Activated T-cell treated with anti-CD3 and anti-CD28 coated beads, Interleukin-2, amount 50 U/mL, for 24 hours (primary cell): ENCODE data around the gene PPP2R2C.
A peak's percentile ranks its signal among the peaks of the same experiment; 100 is the strongest.

Experiments
- DNase-seq: peaks from one replicate; pipeline ENCODE4 v3.0.0-alpha.2; 2020
- H3K27ac Mint-ChIP-seq: 2 replicates; pipeline ENCODE4 v1.8.0; 2020; ENCODE audit warnings: mild to moderate bottlenecking, mixed read lengths
- H3K27me3 Mint-ChIP-seq: 2 replicates; pipeline ENCODE4 v1.8.0; 2020; ENCODE audit warnings: mixed read lengths
- H3K36me3 Mint-ChIP-seq: 2 replicates; pipeline ENCODE4 v1.8.0; 2020; ENCODE audit warnings: low read depth, mixed read lengths
- H3K4me1 Mint-ChIP-seq: 2 replicates; pipeline ENCODE4 v1.8.0; 2020; ENCODE audit warnings: low read depth, mixed read lengths
- H3K4me3 Mint-ChIP-seq: 2 replicates; pipeline ENCODE4 v1.8.0; 2020; ENCODE audit warnings: mild to moderate bottlenecking, moderate library complexity, mixed read lengths
- H3K9me3 Mint-ChIP-seq: 2 replicates; pipeline ENCODE4 v1.8.0; 2020; ENCODE audit warnings: mixed read lengths

PPP2R2C gene

DNA sequence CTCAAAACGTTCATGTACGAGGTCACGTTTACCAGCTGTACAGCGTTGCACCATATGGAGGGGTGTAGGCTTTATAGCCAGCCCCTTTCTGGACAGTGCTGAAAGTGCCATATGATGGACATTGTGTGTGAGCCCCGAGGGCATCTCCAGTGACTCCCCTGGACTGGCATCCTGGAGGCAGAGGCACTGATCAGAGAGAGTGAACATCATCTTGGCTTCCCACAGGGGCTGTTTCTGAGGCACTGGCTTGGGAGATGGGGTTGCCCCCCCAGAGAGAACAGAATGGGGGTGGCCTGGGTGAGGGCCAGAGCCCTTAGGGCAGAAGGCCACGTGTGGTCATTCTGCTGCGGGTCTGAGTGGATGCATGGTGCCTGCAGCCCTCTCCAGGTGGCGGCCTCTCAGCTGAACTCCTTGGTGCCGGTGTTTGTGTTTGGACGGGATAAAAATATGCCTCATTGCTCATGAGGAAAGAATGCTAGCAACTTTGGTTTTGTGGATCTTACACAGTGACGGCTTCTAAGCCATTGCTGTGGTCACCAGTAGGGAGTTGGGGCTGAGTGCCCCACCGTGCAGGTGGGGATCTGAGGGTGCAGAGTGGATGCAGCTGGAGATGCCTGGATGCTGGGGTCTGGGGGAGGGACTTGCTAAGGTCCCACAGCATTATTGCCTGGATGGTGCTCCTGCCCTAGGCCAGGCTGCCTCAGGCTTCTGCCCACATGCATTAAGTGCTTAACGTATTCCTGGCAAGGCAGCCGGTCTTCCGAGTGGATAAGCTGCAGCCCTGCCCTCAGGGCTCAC lies 199.4 kb downstream of the PPP2R2C start:
- peaks cover 14% of the 10 kb centered on the region for H3K27me3 Mint-ChIP-seq
- H3K36me3 Mint-ChIP-seq, result no peaks in the 10 kb centered on the region
- no peak overlapping the region for H3K4me3 Mint-ChIP-seq
- H3K4me1 Mint-ChIP-seq, result peaks cover 20% of the 10 kb centered on the region
- DNase-seq, result no peak
- no peak overlapping the region for H3K27ac Mint-ChIP-seq
- H3K9me3 Mint-ChIP-seq, result no peaks in the 10 kb centered on the region

DNA sequence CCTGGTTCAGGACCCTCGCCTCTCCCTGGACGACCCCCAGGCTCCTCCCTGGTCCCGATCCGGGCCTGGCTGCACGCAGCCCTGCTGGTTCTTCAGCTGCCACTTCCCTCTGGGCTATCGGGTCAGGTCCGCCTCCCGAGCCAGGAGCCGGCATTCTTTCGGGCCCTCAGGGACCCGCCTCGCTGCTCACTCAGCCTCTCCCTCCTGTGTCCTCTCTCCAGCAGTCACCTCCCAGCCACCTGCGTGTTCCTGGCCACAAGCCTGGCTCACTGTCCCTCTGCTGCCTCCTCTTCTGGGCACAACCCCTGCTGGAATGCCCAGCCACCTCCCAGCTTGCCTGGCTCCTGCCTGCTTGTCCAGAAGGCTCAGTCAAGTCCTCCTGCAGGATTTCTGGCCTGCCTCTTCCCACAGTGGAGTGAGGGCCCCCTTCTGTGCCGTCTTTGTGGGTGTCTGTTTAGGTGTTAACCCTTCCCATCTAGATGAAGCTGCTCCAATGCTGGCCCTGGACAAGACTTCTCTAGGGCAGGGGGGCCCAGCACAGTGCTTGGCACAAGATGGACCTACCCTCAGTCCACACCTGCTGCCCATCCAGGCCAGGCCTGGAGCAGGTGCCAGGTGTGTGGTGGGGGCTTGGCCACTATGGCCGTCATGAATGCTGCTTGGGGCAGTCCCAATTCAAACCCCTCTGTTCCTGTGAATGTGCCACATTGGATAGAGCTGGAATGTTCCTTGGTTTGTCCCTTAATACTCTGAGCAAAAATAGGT lies 200.5 kb downstream of the PPP2R2C start:
- H3K36me3 Mint-ChIP-seq, result no peaks in the 10 kb centered on the region
- no peak overlapping the region for H3K4me3 Mint-ChIP-seq
- H3K27ac Mint-ChIP-seq, result no peak overlapping the region
- peaks cover 15% of the 10 kb centered on the region for H3K27me3 Mint-ChIP-seq
- peaks cover 21% of the 10 kb centered on the region for H3K4me1 Mint-ChIP-seq
- no peak for DNase-seq
- no peaks in the 10 kb centered on the region for H3K9me3 Mint-ChIP-seq

DNA sequence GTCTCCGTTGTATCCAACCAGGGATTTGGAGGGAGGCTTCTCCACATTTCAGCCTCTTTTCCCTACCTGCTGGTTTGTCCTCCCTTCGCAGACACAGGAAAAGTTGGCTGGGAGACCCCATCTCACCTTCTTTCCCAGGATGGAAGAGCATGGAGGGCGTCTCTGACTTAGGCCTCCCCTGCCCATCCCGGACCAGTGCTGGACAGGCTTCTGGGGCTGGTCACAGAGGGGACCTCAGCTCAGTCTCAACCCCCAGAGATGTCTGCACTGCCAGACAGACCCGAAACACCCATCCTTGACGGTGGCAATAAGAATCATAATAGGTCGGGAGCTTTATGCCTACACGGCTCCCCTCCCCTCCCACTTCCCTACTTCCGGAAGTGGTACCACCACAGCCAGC lies 201.2 kb downstream of the PPP2R2C start:
- no peak overlapping the region for H3K27ac Mint-ChIP-seq
- peaks cover 21% of the 10 kb centered on the region for H3K4me1 Mint-ChIP-seq
- H3K36me3 Mint-ChIP-seq, result no peaks in the 10 kb centered on the region
- no peaks in the 10 kb centered on the region for H3K9me3 Mint-ChIP-seq
- peaks cover 15% of the 10 kb centered on the region for H3K27me3 Mint-ChIP-seq
- DNase-seq, result no peak
- peak overlapping the region; percentile 79 for H3K4me3 Mint-ChIP-seq

DNA sequence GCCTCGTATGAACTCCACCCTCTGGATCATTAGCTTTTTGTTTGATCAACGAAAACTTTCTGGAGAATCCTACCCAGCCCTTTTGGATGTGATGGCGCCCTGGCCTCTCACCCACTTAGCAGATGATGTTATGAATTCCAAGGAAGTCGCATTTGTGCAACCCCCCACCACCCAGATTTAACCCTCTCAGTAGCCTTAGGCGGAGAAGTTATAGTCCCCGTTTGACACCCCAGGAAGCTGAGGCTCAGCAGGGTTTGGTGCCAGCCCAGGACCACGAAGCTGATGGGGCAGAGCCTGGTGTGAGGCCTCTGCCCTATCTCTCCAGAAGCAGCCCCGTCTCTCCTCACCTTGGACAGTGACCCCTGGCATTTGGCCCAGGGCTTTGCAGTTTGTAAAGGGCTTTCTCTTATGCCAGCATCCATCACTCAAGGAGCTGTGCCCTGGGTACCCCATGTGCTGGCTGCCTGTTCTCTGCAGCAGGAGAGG lies 201.7 kb downstream of the PPP2R2C start:
- peak overlapping the region; percentile 79 for H3K4me3 Mint-ChIP-seq
- peaks cover 15% of the 10 kb centered on the region for H3K27me3 Mint-ChIP-seq
- H3K27ac Mint-ChIP-seq, result no peak overlapping the region
- DNase-seq, result peak; percentile 36
- no peaks in the 10 kb centered on the region for H3K9me3 Mint-ChIP-seq
- peaks cover 21% of the 10 kb centered on the region for H3K4me1 Mint-ChIP-seq
- no peaks in the 10 kb centered on the region for H3K36me3 Mint-ChIP-seq
